Activated CD8-positive, alpha-beta T cell treated with anti-CD3 and anti-CD28 coated beads for 36 hours (primary cell): ENCODE results near the gene ZNF74. TPM values are rescaled to one million over a fixed set of nuclear protein-coding genes. Genes with fewer than 3 reads are reported as not detected.
"Not testable (repeated sequence)": the region's sequence is repeated elsewhere in the genome, so short reads cannot be mapped to it uniquely, and the experiment has no call there.

ENCODE experiments used
- ATAC-seq: fragments of 200-7000 bp; cut with Tn5 transposase; one replicate; pipeline ENCODE4 v1.10.0; 2021; ENCODE audit warnings: mild to moderate bottlenecking, moderate library complexity
- CTCF ChIA-PET: fragments of 350-600 bp; sonication (Branson Sonifier 250); formaldehyde crosslinking; loops from one replicate; lab custom pipeline; 2021; ENCODE audit warnings: antibody characterized with exemption; lab: Charles Lee
- POLR2A ChIA-PET: fragments of 350-600 bp; sonication (Branson Sonifier 250); formaldehyde crosslinking; loops from one replicate; lab custom pipeline; 2021; ENCODE audit warnings: antibody characterized with exemption; lab: Charles Lee
- DNase-seq: peaks from one replicate; pipeline ENCODE4 v3.0.0-alpha.2; 2020
- H3K27ac Mint-ChIP-seq: one replicate; pipeline ENCODE4 v1.8.0; 2021; ENCODE audit warnings: mild to moderate bottlenecking, mixed read lengths
- H3K27me3 Mint-ChIP-seq: one replicate; pipeline ENCODE4 v1.8.0; 2021; ENCODE audit warnings: mixed read lengths
- H3K36me3 Mint-ChIP-seq: one replicate; pipeline ENCODE4 v1.8.0; 2021; ENCODE audit warnings: low read depth, mixed read lengths
- H3K4me1 Mint-ChIP-seq: one replicate; pipeline ENCODE4 v1.8.0; 2021; ENCODE audit warnings: low read depth, mixed read lengths
- H3K4me3 Mint-ChIP-seq: one replicate; pipeline ENCODE4 v1.8.0; 2021; ENCODE audit warnings: mild to moderate bottlenecking, moderate library complexity, mixed read lengths
- H3K9me3 Mint-ChIP-seq: one replicate; pipeline ENCODE4 v1.8.0; 2021; ENCODE audit warnings: mixed read lengths
- CTCF ChIP-seq: fragments of 200-600 bp; IDR thresholded peaks from one replicate; pipeline ENCODE4 v1.8.0; 2022; ENCODE audit warnings: antibody characterized with exemption, mild to moderate bottlenecking
- intact Hi-C: fragments of 100-400 bp; cut with micrococcal nuclease; formaldehyde crosslinking; loops from one replicate; pipeline ENCODE4 v1.10.0; 2022
- total RNA-seq, 2 experiments: library from RNA; stranded (reverse); gene quantifications; one replicate each; pipeline ENCODE4 v1.2.3, GENCODE V29; 2021

The ZNF74 gene
- 10 to 100 TPM; 11.8 to 13.4 TPM for total RNA-seq

GRCh38 chr22:20393705-20394476, at the start of gene ZNF74:
ZNF74 (plus strand) TSS chr22:20394151; CDS start chr22:20394629, 478 bp downstream.
- TF ChIP-seq CTCF, result no peak
- ChIA-PET POLR2A (interaction anchor here (1.0 to 2.0 kb wide), 4 partner anchors 9 to 78 kb away, joined by 3 to 7 read pairs (median 4); no protein-coding TSS in a partner anchor), CTCF (interaction anchor here (1.0 to 1.6 kb wide), 3 partner anchors 74 to 77 kb away, joined by 3 to 4 read pairs (median 3); partner anchors contain the start of gene DGCR6L)
- peaks cover 33% of the 10 kb centered on the region for H3K4me1 Mint-ChIP-seq
- peak within 1 kb of the TSS; percentile 92 for H3K27ac Mint-ChIP-seq
- peak; percentile 87 for DNase-seq
- ATAC-seq, result peak; percentile 93
- H3K36me3 Mint-ChIP-seq, result peaks cover 9% of the 10 kb centered on the region
- no peaks in the 10 kb centered on the region for H3K9me3 Mint-ChIP-seq
- H3K4me3 Mint-ChIP-seq, result peak within 1 kb of the TSS; percentile 86
- H3K27me3 Mint-ChIP-seq, result no peaks in the 10 kb centered on the region
- intact Hi-C loops, result no loop called here

GRCh38 chr22:20346553-20346952, 47.4 kb upstream of the ZNF74 start:
- H3K4me3 Mint-ChIP-seq, H3K27me3 Mint-ChIP-seq, DNase-seq, H3K36me3 Mint-ChIP-seq, CTCF ChIA-PET, H3K27ac Mint-ChIP-seq, H3K4me1 Mint-ChIP-seq, ATAC-seq, POLR2A ChIA-PET, H3K9me3 Mint-ChIP-seq, intact Hi-C loops: not testable (repeated sequence)

- CTCF ChIA-PET, H3K27me3 Mint-ChIP-seq, intact Hi-C loops, ATAC-seq, H3K36me3 Mint-ChIP-seq, H3K4me1 Mint-ChIP-seq, H3K9me3 Mint-ChIP-seq, H3K4me3 Mint-ChIP-seq, H3K27ac Mint-ChIP-seq, POLR2A ChIA-PET: not testable (repeated sequence)
- peak; percentile 42 for DNase-seq
These were observed 41.4 kb upstream of the ZNF74 start for GRCh38 chr22:20352536-20352935.

- intact Hi-C loops, result no loop called here
- H3K4me1 Mint-ChIP-seq, result no peaks in the 10 kb centered on the region
- CTCF ChIA-PET, result no interaction called here
- ATAC-seq, result no peak
- no peaks in the 10 kb centered on the region for H3K27me3 Mint-ChIP-seq
- H3K4me3 Mint-ChIP-seq, result no peak overlapping the region
- TF ChIP-seq CTCF, result no peak
- no peak overlapping the region for H3K27ac Mint-ChIP-seq
- H3K36me3 Mint-ChIP-seq, result no peaks in the 10 kb centered on the region
- no peak for DNase-seq
- POLR2A ChIA-PET, result no interaction called here
- H3K9me3 Mint-ChIP-seq, result no peaks in the 10 kb centered on the region
These were observed 39.5 kb upstream of the ZNF74 start for GRCh38 chr22:20354238-20354975.

GRCh38 chr22:20355939-20356636, 37.9 kb upstream of the ZNF74 start:
- H3K4me3 Mint-ChIP-seq, CTCF ChIA-PET, intact Hi-C loops, H3K27me3 Mint-ChIP-seq, H3K4me1 Mint-ChIP-seq, H3K36me3 Mint-ChIP-seq, ATAC-seq, DNase-seq, H3K27ac Mint-ChIP-seq, POLR2A ChIA-PET, H3K9me3 Mint-ChIP-seq: not testable (repeated sequence)

- H3K4me3 Mint-ChIP-seq, H3K27ac Mint-ChIP-seq, H3K36me3 Mint-ChIP-seq, intact Hi-C loops, H3K27me3 Mint-ChIP-seq, DNase-seq, H3K9me3 Mint-ChIP-seq, POLR2A ChIA-PET, CTCF ChIA-PET, H3K4me1 Mint-ChIP-seq, ATAC-seq: not testable (repeated sequence)
These were observed 37.0 kb upstream of the ZNF74 start for GRCh38 chr22:20356906-20357305.

GRCh38 chr22:20357967-20358366, 36.0 kb upstream of the ZNF74 start:
- H3K4me3 Mint-ChIP-seq, H3K36me3 Mint-ChIP-seq, CTCF ChIA-PET, POLR2A ChIA-PET, H3K4me1 Mint-ChIP-seq, ATAC-seq, H3K27ac Mint-ChIP-seq, H3K9me3 Mint-ChIP-seq, DNase-seq, intact Hi-C loops, H3K27me3 Mint-ChIP-seq: not testable (repeated sequence)

- H3K27ac Mint-ChIP-seq, POLR2A ChIA-PET, intact Hi-C loops, H3K9me3 Mint-ChIP-seq, H3K36me3 Mint-ChIP-seq, CTCF ChIA-PET, DNase-seq, H3K4me3 Mint-ChIP-seq, H3K4me1 Mint-ChIP-seq, H3K27me3 Mint-ChIP-seq, ATAC-seq: not testable (repeated sequence)
These were observed 35.3 kb upstream of the ZNF74 start for GRCh38 chr22:20358503-20359239.

- H3K9me3 Mint-ChIP-seq, DNase-seq, CTCF ChIA-PET, intact Hi-C loops, POLR2A ChIA-PET, H3K27ac Mint-ChIP-seq, H3K36me3 Mint-ChIP-seq, H3K27me3 Mint-ChIP-seq, H3K4me3 Mint-ChIP-seq, ATAC-seq: not testable (repeated sequence)
- peaks cover 13% of the 10 kb centered on the region for H3K4me1 Mint-ChIP-seq
These were observed 33.7 kb upstream of the ZNF74 start for GRCh38 chr22:20360261-20360660.
